ENCODE measurements around the gene TASOR.

- TF ChIP-seq CTCF (IDR thresholded peaks at IDR 0.05; ENCODE audit: poor library complexity) (no peak), EZH2phosphoT487 (IDR thresholded peaks at IDR 0.05; ENCODE audit: low read depth, severe bottlenecking, unreplicated experiment) (no peak)
Observed at GRCh38 chr3:56725175-56725574, 42.1 kb upstream of the TASOR start.

Data from hepatocyte (in vitro differentiated cells).